HL-60/S4 treated with retinoic acid at 250 ng/mL for 4 days and 3 days (cell line): ENCODE results near the gene GLRX.
"Not testable (repeated sequence)": the region's sequence is repeated elsewhere in the genome, so short reads cannot be mapped to it uniquely, and the experiment has no call there.

Experiments
- in situ Hi-C: fragments of 300-500 bp; cut with MboI; formaldehyde crosslinking; loops from 2 replicates; pipeline ENCODE4 v1.7.0; 2022; ENCODE audit warnings: low sequenced_read_pairs

The GLRX gene

GRCh38 chr5:95811461-95812073 lies 11.0 kb downstream of the GLRX start:
- in situ Hi-C loops = not testable (repeated sequence)

- in situ Hi-C loops = not testable (repeated sequence)
Observed at GRCh38 chr5:95811126-95811423, 11.5 kb downstream of the GLRX start.

- in situ Hi-C loops = no loop called here
Observed at GRCh38 chr5:95810305-95811125, 12.0 kb downstream of the GLRX start.

DNA sequence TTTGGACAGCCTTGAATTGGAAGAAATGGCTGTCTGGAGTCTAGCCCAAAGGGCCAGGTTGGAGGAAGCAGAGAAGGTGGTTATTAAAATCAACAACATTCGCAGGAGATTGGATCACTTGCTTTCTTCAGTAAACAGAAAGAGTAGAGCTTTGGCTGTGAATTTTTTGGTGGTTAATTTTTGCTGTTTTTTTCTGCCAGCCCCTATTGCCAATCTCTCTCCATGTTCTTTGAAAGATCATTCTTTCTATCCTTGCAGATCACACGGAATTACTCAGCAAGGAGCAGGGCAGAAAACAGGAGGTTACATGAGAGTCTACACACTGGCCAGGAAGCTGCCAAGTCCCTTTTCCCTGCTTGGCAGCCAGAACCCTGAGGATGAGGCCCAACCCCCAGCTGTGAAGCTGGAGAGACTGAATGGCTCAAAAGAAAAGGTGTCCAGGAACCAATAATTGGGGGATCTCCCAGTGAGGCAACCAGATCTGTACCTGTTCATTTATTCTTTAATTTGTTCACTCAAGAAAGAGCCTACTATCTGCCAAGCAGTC lies 13.0 kb downstream of the GLRX start:
- in situ Hi-C loops = no loop called here

DNA sequence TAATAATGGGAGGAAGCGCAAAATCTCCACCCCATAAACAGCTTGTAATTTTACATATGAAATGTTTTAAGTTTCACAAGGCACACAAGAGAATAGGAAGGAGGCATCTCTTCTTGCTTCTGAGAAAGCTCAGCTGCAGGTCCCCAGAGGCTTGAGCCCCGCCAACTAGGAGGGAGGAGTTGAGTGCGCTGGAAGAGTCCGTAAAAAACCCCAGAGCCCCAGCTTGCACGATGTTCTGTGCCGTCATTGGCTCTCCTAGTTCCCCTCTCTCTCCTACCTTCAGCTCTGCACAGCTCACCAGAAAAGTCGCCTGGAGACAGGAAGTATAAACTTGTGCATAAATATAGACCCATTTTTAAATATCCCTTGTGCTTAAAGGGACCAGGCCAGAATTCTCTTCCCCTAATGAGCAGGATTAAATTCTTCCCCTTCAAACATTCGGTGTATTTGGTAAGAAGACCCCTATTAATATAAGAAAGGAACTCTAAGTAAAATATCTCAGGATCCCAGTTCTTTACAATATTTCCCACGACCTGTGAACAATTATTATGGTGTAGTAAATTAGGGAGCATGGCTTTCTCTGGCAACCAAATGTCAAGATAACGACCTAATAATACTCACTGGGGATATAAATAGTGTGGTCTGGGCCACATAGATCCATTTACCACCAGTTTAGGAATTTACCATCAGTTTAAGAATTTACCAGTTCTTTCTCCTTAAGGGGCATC lies 13.7 kb downstream of the GLRX start:
- in situ Hi-C loops = no loop called here

- in situ Hi-C loops = no loop called here
Observed at GRCh38 chr5:95808013-95808685, 14.4 kb downstream of the GLRX start.

GRCh38 chr5:95806687-95807086 lies 15.8 kb downstream of the GLRX start:
- in situ Hi-C loops = no loop called here

DNA sequence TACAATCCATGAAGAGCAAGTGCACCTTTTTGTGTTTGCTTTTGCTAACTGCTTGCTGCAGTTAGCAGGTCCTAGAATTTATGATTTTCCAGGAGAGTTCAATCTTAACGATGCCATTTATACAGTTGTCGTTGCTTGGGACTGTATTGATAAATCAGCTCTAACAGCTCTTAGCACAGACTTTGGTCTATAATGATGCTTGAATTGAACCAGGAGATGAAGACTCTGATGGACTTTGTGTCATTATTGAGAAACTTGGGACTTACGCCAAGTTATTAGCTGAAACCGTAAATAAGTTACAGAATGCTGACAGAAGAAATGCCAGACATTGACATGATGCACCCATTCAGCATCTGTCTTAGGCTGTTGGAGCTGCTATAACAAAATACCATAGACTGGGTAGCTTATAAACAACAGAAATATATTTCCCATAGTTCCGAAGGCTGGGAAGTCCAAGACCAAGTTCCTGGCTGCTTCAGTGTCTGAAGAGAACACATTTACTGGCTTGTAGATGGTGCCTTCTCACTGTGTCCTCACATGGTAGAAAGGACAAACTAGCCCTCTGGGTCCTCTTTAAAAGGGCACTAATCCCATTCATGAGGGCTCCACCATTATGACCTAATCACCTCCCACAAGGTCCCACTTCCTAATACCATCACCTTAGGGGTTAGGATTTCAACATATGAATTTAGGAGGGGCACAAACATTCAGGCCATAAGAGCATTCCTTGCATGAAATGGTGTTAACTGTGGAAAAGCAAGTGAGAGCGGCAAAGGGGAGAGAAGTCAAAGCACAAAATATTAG lies 17.6 kb downstream of the GLRX start:
- in situ Hi-C loops = no loop called here

DNA sequence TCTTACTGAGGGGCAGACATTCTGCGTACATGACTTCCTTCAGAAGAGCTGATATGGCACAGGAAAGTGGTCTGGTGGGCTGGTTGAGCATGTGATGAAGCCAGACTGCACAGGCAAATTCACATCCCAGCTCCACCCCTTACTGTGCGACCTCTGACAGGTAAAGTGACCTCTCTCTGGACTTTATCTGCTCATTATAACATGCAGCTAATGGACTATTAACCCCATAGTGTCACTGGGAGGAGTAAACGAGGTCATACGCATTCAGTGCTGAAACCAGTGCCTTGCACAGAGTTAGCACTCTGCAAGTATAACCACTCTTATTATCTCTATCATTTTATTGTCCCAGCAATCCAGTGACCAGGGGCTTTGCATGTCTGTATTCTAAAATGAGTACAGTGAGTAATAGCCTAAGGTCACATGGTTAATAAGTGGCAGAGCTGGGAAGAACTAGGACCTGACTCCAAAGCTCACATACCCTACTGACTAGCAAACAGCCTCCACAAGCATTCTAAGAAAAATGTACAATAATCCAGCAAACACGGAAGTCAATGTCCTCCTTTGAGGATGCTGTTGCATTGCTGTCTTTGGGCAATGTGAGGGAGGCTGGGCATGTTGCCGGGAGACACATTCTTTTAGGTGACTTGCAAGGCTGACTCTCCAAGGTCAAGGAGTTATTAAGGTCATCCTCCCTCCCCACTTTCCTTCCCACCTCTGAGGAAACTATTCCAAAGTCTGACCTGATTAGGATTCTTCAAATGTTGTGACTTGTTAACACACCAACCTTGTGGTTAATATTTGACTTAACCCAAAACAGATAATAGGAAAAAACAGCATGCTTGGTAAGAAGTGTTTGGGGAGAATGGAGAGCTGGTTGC lies 19.0 kb downstream of the GLRX start:
- in situ Hi-C loops = no loop called here

DNA sequence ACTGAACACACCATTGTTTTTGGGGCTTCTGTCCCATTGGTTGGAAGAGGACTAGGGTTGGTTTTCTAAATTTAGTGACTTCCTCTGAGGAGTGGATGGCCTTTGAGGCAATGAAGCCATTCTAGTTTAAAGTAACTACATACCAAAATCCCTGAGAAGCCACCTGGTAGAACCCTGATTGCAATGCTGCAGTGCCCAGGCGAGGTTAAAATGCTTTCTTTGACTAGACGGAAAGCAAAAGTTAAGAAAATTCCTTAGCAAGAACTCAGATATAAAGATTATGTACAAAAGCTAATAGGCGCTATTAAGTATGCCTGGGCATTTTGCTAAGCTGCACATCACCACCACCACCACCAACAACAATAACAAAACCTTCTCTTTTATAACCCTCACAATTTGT lies 20.6 kb downstream of the GLRX start:
- in situ Hi-C loops = no loop called here

DNA sequence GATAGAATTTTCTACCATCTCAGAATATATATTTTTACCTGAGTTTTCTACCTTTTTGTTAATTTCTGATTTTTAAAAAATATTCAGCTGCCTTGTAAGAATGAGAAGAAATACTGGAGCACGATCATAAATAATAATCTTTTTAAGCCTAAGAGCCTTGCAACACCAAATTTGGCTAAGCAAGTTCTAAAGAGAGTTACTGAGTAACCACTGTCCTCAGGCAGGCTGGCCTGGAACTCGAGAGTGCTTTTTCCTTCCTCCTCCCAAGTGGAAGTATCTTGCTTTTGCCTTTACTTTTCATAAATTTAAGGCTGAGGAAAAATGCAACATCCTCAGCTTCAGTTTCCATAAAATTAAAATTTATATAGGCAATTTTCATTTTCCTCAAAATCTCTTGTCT lies 21.0 kb downstream of the GLRX start:
- in situ Hi-C loops = no loop called here

GRCh38 chr5:95800553-95800952 lies 22.0 kb downstream of the GLRX start:
- in situ Hi-C loops = no loop called here

GRCh38 chr5:95799191-95799835 lies 23.2 kb downstream of the GLRX start:
- in situ Hi-C loops = no loop called here

DNA sequence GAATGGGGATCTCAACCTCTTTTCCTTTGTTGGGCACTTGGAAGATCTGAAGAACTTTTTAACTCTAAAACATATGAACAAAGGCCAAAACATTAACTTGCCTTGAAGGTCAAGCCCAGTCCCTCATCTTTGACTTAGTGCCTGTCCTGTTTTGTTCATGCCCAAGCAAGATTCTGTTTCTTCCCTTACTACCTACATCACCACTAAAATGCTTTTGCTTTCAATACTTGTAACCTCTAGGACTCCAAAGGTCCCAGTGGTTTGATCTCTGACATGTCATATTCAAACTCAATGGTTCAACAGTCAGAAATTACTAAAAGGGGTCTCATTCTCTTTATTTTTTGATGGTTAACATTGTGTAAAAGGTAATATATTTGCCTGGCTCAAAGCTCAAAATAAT lies 24.0 kb downstream of the GLRX start:
- in situ Hi-C loops = no loop called here

DNA sequence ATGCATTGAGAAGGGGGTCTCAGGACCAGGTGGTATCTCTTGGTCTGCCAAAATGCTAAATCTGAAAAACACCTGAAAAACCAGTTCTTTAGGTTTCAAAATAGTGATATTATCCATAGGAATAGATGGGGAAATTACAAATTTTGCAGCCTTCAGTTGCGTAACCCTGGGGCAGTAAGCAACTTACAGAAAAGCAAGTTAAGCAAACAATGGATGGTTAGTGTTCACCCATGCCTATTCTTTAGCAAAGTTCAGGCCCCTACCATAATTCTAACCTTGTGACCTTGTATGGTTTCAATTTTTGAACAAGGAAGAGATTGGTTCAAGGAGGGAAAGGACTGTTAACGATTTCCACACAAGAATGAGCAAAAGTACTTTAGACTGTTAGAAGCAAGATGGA lies 24.5 kb downstream of the GLRX start:
- in situ Hi-C loops = no loop called here

GRCh38 chr5:95797301-95797700 lies 25.2 kb downstream of the GLRX start:
- in situ Hi-C loops = no loop called here

GRCh38 chr5:95794070-95794516 lies 28.4 kb downstream of the GLRX start:
- in situ Hi-C loops = no loop called here

DNA sequence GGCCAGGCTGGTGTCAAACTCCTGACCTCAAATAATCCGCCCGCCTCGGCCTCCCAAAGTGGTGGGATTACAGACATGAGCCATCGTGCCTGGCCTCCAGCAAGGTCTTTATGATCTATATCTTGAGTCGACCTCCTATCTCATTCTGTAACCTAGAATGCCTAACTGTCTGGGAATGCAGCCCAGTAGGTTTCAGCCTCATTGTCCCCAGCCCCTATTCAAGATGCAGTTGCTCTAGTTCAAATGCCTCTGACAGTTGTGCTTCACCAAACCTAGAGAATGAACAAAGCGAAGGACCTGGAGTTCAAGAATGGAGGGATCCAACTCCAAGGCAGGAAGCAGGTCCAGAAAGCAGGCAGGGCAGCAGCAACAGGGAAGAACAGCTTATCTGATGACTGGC lies 30.8 kb downstream of the GLRX start:
- in situ Hi-C loops = no loop called here

GRCh38 chr5:95788493-95788892 lies 34.0 kb downstream of the GLRX start:
- in situ Hi-C loops = no loop called here
